IMR-90 (cell line): Measurements from ENCODE around the gene TENM4.

Experiments
- BHLHE40 ChIP-seq: fragments of 150-350 bp; IDR thresholded peaks from 2 replicates; pipeline ENCODE4 v1.6.1; 2016; ENCODE audit warnings: mild to moderate bottlenecking, low read depth, low read length
- CTCF ChIP-seq: conservative IDR thresholded peaks from 2 replicates; pipeline ENCODE4 v1.5.1; 2012; ENCODE audit warnings: mild to moderate bottlenecking, low read depth, low read length, improper control_type of control experiment
- FOS ChIP-seq: fragments of 150-350 bp; IDR thresholded peaks from 2 replicates; pipeline ENCODE4 v1.6.1; 2016; ENCODE audit warnings: low read depth, low read length
- MAFK ChIP-seq: IDR thresholded peaks from 2 replicates; pipeline ENCODE4 v1.6.1; 2012; ENCODE audit warnings: low read depth, low read length, improper control_type of control experiment
- NFE2L2 ChIP-seq: fragments of 150-350 bp; IDR thresholded peaks from 2 replicates; pipeline ENCODE4 v1.6.1; 2016; ENCODE audit warnings: low read depth, mild to moderate bottlenecking, low read length
- POLR2A ChIP-seq: IDR thresholded peaks from 2 replicates; pipeline ENCODE4 v1.6.1; 2012; ENCODE audit warnings: mild to moderate bottlenecking, low read depth, low read length
- RAD21 ChIP-seq: IDR thresholded peaks from 2 replicates; pipeline ENCODE4 v1.6.1; 2012; ENCODE audit warnings: low read length, improper control_type of control experiment
- RCOR1 ChIP-seq: IDR thresholded peaks from 2 replicates; pipeline ENCODE4 v1.6.1; 2012; ENCODE audit warnings: mild to moderate bottlenecking, low read length, improper control_type of control experiment; ENCODE audit not compliant: insufficient replicate concordance
- RFX5 ChIP-seq: IDR thresholded peaks from 2 replicates; pipeline ENCODE4 v1.8.0; 2012; ENCODE audit warnings: low read depth, mild to moderate bottlenecking, low read length, moderate library complexity
- SMC3 ChIP-seq: fragments of 150-350 bp; IDR thresholded peaks from 2 replicates; pipeline ENCODE4 v1.6.1; 2016; ENCODE audit warnings: low read depth, mild to moderate bottlenecking, antibody characterized with exemption, low read length, moderate library complexity
- USF2 ChIP-seq: fragments of 150-350 bp; IDR thresholded peaks from 2 replicates; pipeline ENCODE4 v1.6.1; 2017; ENCODE audit warnings: mild to moderate bottlenecking, antibody characterized with exemption, low read length, low read depth

GRCh38 chr11:78722786-78723185, 718.0 kb downstream of the TENM4 start:
- TF ChIP-seq POLR2A = no peak
- no peak for TF ChIP-seq CTCF
- TF ChIP-seq RAD21 = no peak
- no peak for TF ChIP-seq BHLHE40
- no peak for TF ChIP-seq RCOR1
- TF ChIP-seq SMC3 = no peak
- no peak for TF ChIP-seq USF2
- TF ChIP-seq MAFK = no peak
- TF ChIP-seq NFE2L2 = no peak
- TF ChIP-seq RFX5 = no peak
- no peak for TF ChIP-seq FOS
